SK-N-SH (cell line): Measurements from ENCODE around the gene MLLT10.

Experiments used
- CTCF ChIP-seq: fragments of 200-600 bp; sonication (generic); IDR thresholded peaks from 2 replicates; pipeline ENCODE4 v1.6.1; 2017; ENCODE audit warnings: antibody characterized with exemption, mild to moderate bottlenecking, moderate library complexity
- EZH2phosphoT487 ChIP-seq: fragments of 200-600 bp; sonication (generic); IDR thresholded peaks from 2 replicates; pipeline ENCODE4 v1.6.1; 2017; ENCODE audit warnings: low read depth, mixed run types, mild to moderate bottlenecking, antibody characterized with exemption, moderate library complexity, borderline replicate concordance
- GABPA ChIP-seq: IDR thresholded peaks from 2 replicates; pipeline ENCODE4 v1.4.0; 2012; ENCODE audit warnings: low read depth, mild to moderate bottlenecking
- GATA2 ChIP-seq: sonication (generic); formaldehyde crosslinking; IDR thresholded peaks from 2 replicates; pipeline ENCODE4 v1.5.0; 2020; ENCODE audit warnings: mild to moderate bottlenecking, missing genetic modification reagents
- JUND ChIP-seq: IDR thresholded peaks from 2 replicates; pipeline ENCODE4 v1.4.0; 2012
- MXI1 ChIP-seq: IDR thresholded peaks from 2 replicates; pipeline ENCODE4 v1.6.1; 2012; ENCODE audit warnings: mild to moderate bottlenecking, low read depth, low read length, improper control_type of control experiment
- NRF1 ChIP-seq: IDR thresholded peaks from 2 replicates; pipeline ENCODE4 v1.6.1; 2012; ENCODE audit warnings: low read depth, mild to moderate bottlenecking, low read length
- POLR2AphosphoS5 ChIP-seq: IDR thresholded peaks from 2 replicates; pipeline ENCODE4 v1.6.1; 2012; ENCODE audit warnings: low read depth, low read length
- RCOR1 ChIP-seq: fragments of 150-350 bp; IDR thresholded peaks from 2 replicates; pipeline ENCODE4 v1.6.1; 2017; ENCODE audit warnings: antibody characterized with exemption, low read length
- RFX5 ChIP-seq: IDR thresholded peaks from 2 replicates; pipeline ENCODE4 v1.6.1; 2012; ENCODE audit warnings: mild to moderate bottlenecking, improper control_type of control experiment, low read length
- TCF12 ChIP-seq: IDR thresholded peaks from 2 replicates; pipeline ENCODE4 v1.4.0; 2012
- TEAD4 ChIP-seq: IDR thresholded peaks from 2 replicates; pipeline ENCODE4 v1.4.0; 2012; ENCODE audit warnings: mild to moderate bottlenecking, borderline replicate concordance; ENCODE audit not compliant: insufficient read depth
- TF ChIP-seq, protein P1 (sequence below): IDR thresholded peaks from 2 replicates; pipeline ENCODE4; 2012
- TF ChIP-seq, protein P2 (sequence below): IDR thresholded peaks from 2 replicates; pipeline ENCODE4 v1.4.0; 2012; ENCODE audit warnings: low read depth

DNA sequence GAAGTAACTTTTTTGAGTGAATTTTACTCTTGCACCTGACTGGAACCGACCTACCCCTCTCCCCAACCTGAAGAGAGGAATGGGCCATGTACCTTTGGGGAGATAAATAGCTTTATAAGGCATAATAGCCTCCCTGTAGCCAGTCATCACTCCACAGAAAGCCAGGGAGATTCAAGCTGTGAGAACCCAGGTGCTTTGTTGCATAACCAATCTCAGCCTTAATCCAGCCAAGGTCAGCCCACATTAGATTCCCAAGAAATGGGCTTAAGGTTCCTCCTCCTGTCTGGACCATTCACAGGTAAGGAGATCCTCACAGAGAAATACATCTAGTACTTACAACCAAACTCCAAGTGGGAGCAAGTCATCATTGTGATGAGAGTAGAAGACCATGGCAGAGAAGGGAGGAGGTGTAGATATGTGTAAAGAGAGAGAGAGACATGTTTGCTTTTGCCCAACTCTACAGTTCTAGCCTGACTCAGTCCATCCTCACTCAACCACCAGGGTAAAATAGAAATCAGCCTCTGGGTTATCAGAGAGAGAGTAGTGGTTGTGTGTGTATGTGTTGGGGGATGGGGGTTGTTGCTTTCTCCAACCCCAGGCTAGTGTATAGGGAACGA lies 32.2 kb upstream of the MLLT10 start:
- TF ChIP-seq, protein P1, sequence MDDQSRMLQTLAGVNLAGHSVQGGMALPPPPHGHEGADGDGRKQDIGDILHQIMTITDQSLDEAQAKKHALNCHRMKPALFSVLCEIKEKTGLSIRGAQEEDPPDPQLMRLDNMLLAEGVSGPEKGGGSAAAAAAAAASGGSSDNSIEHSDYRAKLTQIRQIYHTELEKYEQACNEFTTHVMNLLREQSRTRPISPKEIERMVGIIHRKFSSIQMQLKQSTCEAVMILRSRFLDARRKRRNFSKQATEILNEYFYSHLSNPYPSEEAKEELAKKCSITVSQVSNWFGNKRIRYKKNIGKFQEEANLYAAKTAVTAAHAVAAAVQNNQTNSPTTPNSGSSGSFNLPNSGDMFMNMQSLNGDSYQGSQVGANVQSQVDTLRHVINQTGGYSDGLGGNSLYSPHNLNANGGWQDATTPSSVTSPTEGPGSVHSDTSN = no peak
- no peak for TF ChIP-seq POLR2AphosphoS5
- no peak for TF ChIP-seq RFX5
- no peak for TF ChIP-seq CTCF
- TF ChIP-seq EZH2phosphoT487 = no peak
- TF ChIP-seq TEAD4 = no peak
- TF ChIP-seq GABPA = no peak
- no peak for TF ChIP-seq MXI1
- no peak for TF ChIP-seq RCOR1
- TF ChIP-seq, protein P2, sequence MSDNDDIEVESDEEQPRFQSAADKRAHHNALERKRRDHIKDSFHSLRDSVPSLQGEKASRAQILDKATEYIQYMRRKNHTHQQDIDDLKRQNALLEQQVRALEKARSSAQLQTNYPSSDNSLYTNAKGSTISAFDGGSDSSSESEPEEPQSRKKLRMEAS = no peak
- TF ChIP-seq JUND = no peak
- TF ChIP-seq TCF12 = no peak
- TF ChIP-seq NRF1 = no peak
- no peak for TF ChIP-seq GATA2 (CRISPR knock-in tag)
